Body of pancreas (tissue), 4 donors: ENCODE measurements around the gene NEIL1.

ENCODE experiments used
- POLR2A ChIP-seq, 3 donors: fragments of 450-650 bp; IDR thresholded peaks; one replicate each; pipeline ENCODE4 v1.6.1; 2016; ENCODE audit warnings: antibody characterized with exemption in 3 of 3, mild to moderate bottlenecking in 2 of 3
- TF ChIP-seq, protein P1 (sequence below), 7 experiments: fragments of 450-650 bp in 4 of 7; fragments of 200-600 bp in 3 of 7; sonication (generic) in 3 of 7; IDR thresholded peaks; one replicate each; pipeline ENCODE4 v1.5.1; 2016 to 2019; ENCODE audit warnings: antibody characterized with exemption in 7 of 7

DNA sequence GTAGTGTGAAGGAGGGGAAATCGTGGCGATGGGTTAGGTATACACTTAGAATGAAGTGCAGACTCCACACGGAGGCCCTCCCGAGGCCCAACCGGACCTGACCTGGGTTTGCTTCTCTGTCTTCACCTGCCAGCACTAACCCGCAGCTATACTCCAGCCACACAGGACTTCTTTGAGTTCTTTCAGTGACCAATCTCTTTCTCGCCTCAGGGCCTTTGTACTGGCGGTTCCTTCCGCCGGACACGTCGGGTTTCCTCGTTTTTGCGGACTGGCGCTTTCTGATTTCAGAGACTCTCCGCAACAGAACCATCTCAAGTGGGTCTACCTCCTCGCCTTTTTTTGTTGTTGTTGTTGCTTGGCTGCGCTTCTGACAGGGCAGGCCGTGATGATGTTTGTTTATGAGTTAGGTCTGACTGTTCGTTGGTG, at the start of gene NEIL1:
- TF ChIP-seq, protein P1, sequence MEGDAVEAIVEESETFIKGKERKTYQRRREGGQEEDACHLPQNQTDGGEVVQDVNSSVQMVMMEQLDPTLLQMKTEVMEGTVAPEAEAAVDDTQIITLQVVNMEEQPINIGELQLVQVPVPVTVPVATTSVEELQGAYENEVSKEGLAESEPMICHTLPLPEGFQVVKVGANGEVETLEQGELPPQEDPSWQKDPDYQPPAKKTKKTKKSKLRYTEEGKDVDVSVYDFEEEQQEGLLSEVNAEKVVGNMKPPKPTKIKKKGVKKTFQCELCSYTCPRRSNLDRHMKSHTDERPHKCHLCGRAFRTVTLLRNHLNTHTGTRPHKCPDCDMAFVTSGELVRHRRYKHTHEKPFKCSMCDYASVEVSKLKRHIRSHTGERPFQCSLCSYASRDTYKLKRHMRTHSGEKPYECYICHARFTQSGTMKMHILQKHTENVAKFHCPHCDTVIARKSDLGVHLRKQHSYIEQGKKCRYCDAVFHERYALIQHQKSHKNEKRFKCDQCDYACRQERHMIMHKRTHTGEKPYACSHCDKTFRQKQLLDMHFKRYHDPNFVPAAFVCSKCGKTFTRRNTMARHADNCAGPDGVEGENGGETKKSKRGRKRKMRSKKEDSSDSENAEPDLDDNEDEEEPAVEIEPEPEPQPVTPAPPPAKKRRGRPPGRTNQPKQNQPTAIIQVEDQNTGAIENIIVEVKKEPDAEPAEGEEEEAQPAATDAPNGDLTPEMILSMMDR (IDR thresholded peaks at IDR 0.05): no peak
- no peak for TF ChIP-seq POLR2A (IDR thresholded peaks at IDR 0.05)
